ENCODE measurements around the gene GLCE.

Gene GLCE

GRCh38 chr15:69158201-69158842 lies 2.1 kb upstream of the GLCE start:
- no peak for DNase-seq (ENCODE audit: low read depth)
- no peak overlapping the region for H3K4me3 ChIP-seq (ENCODE audit: low read depth, low read length)
- no peak for TF ChIP-seq CTCF (IDR thresholded peaks at IDR 0.05; ENCODE audit: low read depth, low read length, missing control alignments)

GRCh38 chr15:69158843-69159240 lies 1.6 kb upstream of the GLCE start:
- no peak overlapping the region for H3K4me3 ChIP-seq (ENCODE audit: low read depth, low read length)
- TF ChIP-seq CTCF (IDR thresholded peaks at IDR 0.05; ENCODE audit: low read depth, low read length, missing control alignments), result no peak
- DNase-seq (ENCODE audit: low read depth), result no peak

GRCh38 chr15:69159805-69160140 lies 662 bp upstream of the GLCE start:
- DNase-seq (ENCODE audit: low read depth), result no peak
- TF ChIP-seq CTCF (IDR thresholded peaks at IDR 0.05; ENCODE audit: low read depth, low read length, missing control alignments), result no peak
- H3K4me3 ChIP-seq (ENCODE audit: low read depth, low read length), result peak overlapping the region; percentile 87

- TF ChIP-seq CTCF (IDR thresholded peaks at IDR 0.05; ENCODE audit: low read depth, low read length, missing control alignments), result peak; percentile 18
- no peak for DNase-seq (ENCODE audit: low read depth)
- H3K4me3 ChIP-seq (ENCODE audit: low read depth, low read length), result peak overlapping the region; percentile 87
These were observed 843 bp downstream of the GLCE start for GRCh38 chr15:69161079-69161877.

- no peak for TF ChIP-seq CTCF (IDR thresholded peaks at IDR 0.05; ENCODE audit: low read depth, low read length, missing control alignments)
- H3K4me3 ChIP-seq (ENCODE audit: low read depth, low read length), result peak overlapping the region; percentile 87
- no peak for DNase-seq (ENCODE audit: low read depth)
These were observed 1.4 kb downstream of the GLCE start for GRCh38 chr15:69161878-69162213.

- TF ChIP-seq CTCF (IDR thresholded peaks at IDR 0.05; ENCODE audit: low read depth, low read length, missing control alignments), result no peak
- no peak overlapping the region for H3K4me3 ChIP-seq (ENCODE audit: low read depth, low read length)
- no peak for DNase-seq (ENCODE audit: low read depth)
These were observed 2.8 kb downstream of the GLCE start for GRCh38 chr15:69163141-69163669.

Measured in GM12864 (cell line).